GF-D8 (cell line): Measurements from ENCODE around the gene SUPT3H.

ENCODE experiments used
- DNase-seq: peaks from one replicate; lab custom pipeline; 2025; lab: John Stamatoyannopoulos, UW

The SUPT3H gene

DNA sequence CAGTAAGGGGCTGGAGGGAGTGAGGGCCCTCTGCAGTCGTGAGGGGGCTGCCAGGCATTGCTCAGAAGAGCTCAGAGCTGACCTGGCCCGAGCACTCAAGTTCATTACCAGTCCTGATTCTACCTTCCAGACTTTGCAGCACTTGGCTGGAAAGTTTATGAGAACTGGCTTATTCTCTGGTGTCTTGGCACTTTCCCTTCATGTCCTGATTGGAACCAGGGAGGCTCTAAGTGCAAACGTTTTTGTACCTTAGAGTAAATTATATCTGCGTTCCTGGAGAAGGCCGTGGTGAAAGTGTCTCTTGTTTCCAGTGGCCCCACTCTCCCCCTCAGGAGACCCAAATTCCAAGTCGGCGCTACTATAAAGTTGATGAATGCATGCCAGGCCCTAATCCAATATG, 587.9 kb downstream of the SUPT3H start:
- DNase-seq, result no peak

DNA sequence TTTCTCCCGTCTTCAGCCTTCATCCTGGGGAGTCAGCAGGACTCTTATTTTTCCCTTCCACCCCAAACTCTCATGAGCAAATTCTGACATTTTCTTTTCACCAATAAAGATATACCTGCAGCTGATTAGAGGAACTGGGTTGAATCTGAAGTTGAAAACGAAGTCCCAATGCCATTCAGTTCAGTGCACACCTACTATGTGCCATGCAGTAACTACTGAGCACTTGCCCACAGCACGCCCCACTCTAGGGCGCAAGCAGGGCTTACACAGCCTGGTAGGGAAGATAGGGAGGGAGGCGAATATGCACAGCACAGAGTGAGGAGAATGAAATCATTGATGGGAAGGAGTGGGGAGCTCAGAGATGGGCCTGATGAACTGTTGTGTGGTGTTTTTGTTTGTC, 588.7 kb downstream of the SUPT3H start:
- DNase-seq, result no peak

DNA sequence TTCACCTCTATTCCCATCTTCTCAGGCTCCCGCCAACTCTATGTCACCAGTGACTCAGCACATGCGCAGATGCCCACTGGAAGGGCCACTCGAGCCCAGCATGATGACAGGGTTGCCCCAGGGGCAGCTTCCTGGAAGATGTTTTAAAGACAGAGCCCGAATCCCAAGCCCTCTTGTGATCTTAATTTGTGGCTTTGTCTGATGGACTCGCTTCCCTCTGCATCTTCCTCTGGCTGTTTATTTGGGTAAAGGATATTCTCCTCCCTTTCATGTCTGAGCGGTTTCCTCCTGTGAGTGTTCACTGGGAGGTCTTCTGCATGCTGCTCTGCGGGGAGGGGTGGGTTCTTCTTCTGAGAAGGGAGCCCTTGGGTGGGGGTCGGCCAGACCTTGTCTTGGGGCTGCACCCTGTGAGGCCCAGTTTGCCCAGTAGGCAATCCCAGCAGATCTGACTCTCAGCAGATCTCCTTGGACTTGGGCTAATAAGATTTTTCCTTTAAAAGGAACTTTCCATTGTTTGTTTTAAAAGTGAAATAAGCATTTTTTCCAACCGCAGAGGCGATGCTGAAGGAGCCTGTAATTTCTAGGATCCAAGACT, 589.2 kb downstream of the SUPT3H start:
- no peak for DNase-seq

DNA sequence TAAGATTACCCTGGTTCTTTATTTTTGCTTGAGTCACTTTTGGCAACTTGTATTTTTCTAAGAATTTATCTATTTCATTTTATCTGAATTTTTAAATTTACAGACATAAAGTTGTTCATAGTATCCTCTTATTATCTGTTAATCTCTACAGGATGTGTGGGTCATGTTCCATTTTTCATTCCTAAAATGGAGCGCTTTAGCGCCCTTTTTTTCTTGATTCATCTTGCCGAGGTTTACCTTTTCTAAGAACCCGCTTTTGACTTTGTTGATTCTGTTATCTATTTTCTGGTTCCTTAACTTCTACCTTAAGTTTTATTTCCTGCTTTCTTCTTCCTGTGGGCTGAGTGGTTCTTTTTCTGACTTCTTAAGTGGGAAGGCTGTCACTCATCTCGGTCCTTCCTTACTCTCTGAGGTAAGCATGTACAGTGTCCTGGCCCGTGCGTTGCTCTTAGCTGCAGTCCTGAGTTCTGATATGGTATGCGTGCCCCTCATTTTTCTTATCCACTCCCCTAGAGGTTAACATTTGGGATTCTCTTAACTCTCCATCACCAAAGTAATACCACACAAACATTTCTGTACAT, 590.4 kb downstream of the SUPT3H start:
- no peak for DNase-seq

DNA sequence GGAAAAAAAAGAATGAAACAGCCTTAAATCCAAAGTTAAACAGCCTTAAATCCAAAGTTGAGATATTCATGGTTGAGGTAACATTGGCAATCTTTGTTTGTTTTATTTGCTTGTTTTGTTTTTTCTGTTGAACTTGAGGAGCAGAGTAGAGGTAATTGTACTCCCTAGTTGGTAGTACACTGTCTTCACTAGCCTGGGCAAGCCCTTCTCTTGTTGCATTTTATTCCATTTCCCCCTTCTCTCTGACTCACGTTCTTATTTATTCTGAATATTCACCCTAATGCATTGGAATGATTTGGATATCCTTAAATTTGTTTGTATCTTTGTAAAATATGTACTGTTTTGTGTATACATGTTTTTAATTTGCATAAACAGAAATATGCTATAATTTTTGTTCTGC, 592.6 kb downstream of the SUPT3H start:
- no peak for DNase-seq

DNA sequence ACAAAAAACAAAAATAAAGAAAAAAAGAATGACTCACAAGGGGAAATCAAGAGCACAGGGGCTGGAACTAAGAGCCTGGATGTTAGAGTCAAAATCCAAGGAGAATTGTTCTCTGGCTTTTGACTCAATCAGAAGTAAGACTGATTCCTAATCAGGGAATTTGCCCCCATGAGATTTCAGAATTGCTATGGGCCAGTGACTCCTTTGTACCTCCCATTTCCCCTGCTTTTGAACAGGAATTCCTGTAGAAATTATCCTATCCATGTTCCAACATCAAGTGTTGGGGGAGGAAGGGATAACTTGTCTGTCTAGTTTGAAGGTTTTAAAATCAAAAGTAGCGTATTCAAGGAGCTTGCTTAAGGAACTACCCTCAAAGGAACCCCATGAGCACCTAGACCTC, 593.5 kb downstream of the SUPT3H start:
- no peak for DNase-seq

DNA sequence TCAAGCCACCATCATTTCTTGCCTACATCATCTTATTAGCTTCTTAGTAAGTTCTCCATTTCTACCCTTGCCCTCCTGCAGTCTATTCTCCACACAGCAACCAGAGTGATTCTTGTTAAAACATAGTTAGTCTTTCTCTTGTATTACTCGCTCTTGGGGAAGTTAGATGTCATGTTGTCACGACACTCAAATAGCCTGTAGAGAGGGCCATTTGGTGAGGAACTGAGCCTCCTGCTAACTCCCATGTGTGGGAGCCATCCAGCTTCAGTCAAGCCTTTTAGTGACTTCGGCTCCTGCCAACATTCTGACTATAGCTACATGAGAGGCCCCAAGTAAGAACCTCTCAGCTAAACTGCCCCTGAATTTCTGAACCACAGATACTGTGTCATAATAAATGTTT, 594.8 kb downstream of the SUPT3H start:
- DNase-seq, result no peak

DNA sequence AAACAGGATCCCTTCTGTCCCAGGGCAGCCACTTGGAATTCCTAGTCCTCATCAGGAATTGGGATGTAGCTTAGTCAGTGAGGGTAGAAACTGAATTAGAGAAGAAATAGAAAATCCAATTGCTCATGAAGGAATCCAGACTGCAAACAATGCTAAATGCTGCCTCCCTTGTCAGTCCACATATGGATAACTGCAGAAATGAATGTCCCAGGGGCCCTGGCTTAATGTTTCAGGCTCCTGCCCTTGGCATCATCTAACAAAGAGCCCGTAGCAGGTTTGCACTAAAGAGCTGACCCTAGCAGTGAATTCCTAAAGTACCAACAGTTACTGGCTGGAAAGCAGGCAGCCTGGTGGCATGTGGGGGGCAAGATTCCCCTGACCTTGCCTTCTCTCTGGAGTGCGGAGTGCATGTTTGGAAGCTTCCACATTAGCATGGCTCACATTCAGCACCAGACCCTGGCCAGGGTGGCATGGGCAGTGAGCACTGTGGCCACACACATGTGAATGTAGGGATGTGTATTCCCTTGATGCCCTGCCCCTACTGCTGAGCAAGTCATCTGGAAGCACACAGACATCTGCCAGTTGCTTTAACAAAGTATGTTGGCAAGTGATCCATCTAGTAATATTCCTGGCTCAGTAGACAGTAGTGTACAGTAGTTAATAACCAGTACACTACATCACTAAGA, 595.7 kb downstream of the SUPT3H start:
- no peak for DNase-seq

DNA sequence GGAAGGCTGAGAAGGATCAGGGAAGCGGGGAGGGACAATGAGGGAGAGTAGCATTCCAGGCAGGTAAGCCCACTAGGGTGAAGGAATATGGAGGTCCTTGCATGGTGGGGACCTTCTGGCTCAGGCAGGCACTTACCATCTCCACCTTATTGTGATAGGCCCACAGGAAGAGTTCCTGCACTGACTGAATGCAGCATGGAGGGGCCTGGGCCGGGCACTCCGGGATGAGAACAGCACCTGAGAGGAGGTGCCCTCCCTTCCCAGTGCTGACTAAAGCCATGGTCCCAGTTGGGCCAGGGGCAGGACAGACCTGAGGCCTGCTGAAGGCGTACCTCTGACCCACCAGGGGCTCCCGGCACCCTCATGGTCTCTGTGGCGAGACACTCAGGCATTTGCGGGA, 597.6 kb downstream of the SUPT3H start:
- DNase-seq, result no peak

DNA sequence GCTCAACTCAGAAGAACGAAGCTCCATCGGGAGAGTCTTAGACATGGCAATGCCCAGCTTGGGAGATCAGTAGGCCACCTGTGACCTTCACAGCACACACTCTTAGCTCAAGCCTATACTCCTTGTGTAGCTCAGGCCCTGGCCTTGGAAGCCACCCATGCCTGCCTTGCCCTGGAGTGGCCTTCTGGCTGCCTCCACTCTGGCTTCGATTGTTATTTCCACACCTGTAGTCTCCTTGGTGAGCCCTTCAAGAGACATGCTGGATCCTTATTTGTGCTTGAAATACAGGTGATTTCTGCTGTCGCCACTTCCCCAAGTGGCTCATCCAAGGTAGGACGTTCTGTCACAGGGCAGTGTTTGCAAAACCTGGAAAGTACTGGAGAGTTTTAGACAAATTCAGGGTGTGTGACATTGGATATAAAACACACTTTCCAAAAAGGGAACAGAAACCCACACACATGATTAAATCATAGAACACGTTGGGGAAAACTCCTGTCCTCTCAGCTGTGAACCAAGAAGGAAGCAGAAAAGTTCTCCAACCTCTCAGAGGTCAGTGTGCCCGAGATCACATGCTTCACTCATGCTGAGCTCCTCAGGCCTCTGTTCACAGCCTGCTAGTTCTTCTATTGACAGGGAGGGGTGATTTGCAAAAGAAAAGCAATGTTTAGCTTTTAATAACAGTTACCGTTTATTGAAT, 598.5 kb downstream of the SUPT3H start:
- DNase-seq, result no peak
